Stomach (tissue), 9 donors: ENCODE measurements around the gene GRIN2B. TPM values are rescaled to one million over a fixed set of nuclear protein-coding genes. Genes with fewer than 3 reads are reported as not detected.

Experiments
- DNase-seq, 2 donors: peaks; one replicate each; pipeline versions ENCODE4 v3.0.0 to v3.0.0-alpha.2; 2013 to 2019
- H3K27ac ChIP-seq, 5 donors: fragments of 200-600 bp in 4 of 5; sonication (generic) in 4 of 5; one replicate each; pipeline ENCODE4 v1.5.1; 2013 to 2019; ENCODE audit warnings: mild to moderate bottlenecking in 1 of 5, moderate library complexity in 1 of 5
- H3K27me3 ChIP-seq, 3 donors: fragments of 200-600 bp; sonication (generic); one replicate each; pipeline ENCODE4 v1.5.1; 2017 to 2019; ENCODE audit warnings: mixed run types in 1 of 3
- H3K36me3 ChIP-seq, 4 donors: fragments of 200-600 bp; sonication (generic); 1 replicate in 3 of 4; 2 replicates in 1 of 4; pipeline ENCODE4 v1.5.1; 2016 to 2019
- H3K4me1 ChIP-seq, 4 donors: fragments of 200-600 bp; sonication (generic); one replicate each; pipeline ENCODE4 v1.5.1; 2016 to 2019
- H3K4me3 ChIP-seq, 4 donors: fragments of 200-600 bp; sonication (generic) in 3 of 4; one replicate each; pipeline ENCODE4 v1.5.1; 2016 to 2019; ENCODE audit warnings: mild to moderate bottlenecking in 1 of 4
- H3K9me3 ChIP-seq, 4 donors: fragments of 200-600 bp; sonication (generic); one replicate each; pipeline ENCODE4 v1.5.1; 2016 to 2019
- EP300 ChIP-seq: sonication (generic); formaldehyde crosslinking; IDR thresholded peaks from one replicate; pipeline ENCODE4 v1.6.1; 2017; ENCODE audit warnings: antibody characterized with exemption
- POLR2A ChIP-seq, 4 donors: fragments of 450-650 bp; IDR thresholded peaks; one replicate each; pipeline ENCODE4 v1.6.1; 2016; ENCODE audit warnings: antibody characterized with exemption in 4 of 4, control low read depth in 2 of 4, mild to moderate bottlenecking in 1 of 4, moderate library complexity in 1 of 4
- POLR2AphosphoS5 ChIP-seq, 3 donors: sonication (generic); formaldehyde crosslinking; IDR thresholded peaks; one replicate each; pipeline ENCODE4 v1.6.1; 2016; ENCODE audit warnings: antibody characterized with exemption in 3 of 3
- WGBS, 5 donors: extraction: QIAGEN DNeasy Blood & Tissue Kit in 3 of 5; methylation state at CpG; one replicate each; pipeline versions ENCODE4 v1.1.5 to v1.1.7; 2013 to 2018; 5-methylcytosine and 5-hydroxymethylcytosine counted together
- intact Hi-C: fragments of 100-400 bp; cut with DNase I; formaldehyde crosslinking; loops from one replicate; pipeline ENCODE4 v1.15.1; 2023; ENCODE audit warnings: low total_unique reads
- polyA plus RNA-seq, 3 donors: library from polyadenylated mRNA; stranded (reverse); fragments of 200-250 nt; gene quantifications; one replicate each; pipeline ENCODE4 v1.2.3, GENCODE V29; 2013
- total RNA-seq, 5 donors: library from RNA; depleted of rRNA; stranded (reverse); fragments of >200 nt; gene quantifications; one replicate each; pipeline versions ENCODE4 v1.1.0 to v1.2.3, GENCODE V29; 2014 to 2016
- TF ChIP-seq, protein P1 (sequence below), 7 experiments: fragments of 450-650 bp in 4 of 7; fragments of 200-600 bp in 3 of 7; sonication (generic) in 3 of 7; IDR thresholded peaks; one replicate each; pipeline ENCODE4 v1.5.1; 2016 to 2019; ENCODE audit warnings: antibody characterized with exemption in 7 of 7, control low read depth in 2 of 7, mild to moderate bottlenecking in 1 of 7
- donor health status: healthy with polysubstance abuse.
- donor health status: Bipolar disorder and iron deficiency.
- donor health status: healthy.

GRIN2B gene
- total and polyA plus RNA-seq, 8 donors, result under 0.01 to 0.55 (median 0.23) TPM; not detected in 4

DNA sequence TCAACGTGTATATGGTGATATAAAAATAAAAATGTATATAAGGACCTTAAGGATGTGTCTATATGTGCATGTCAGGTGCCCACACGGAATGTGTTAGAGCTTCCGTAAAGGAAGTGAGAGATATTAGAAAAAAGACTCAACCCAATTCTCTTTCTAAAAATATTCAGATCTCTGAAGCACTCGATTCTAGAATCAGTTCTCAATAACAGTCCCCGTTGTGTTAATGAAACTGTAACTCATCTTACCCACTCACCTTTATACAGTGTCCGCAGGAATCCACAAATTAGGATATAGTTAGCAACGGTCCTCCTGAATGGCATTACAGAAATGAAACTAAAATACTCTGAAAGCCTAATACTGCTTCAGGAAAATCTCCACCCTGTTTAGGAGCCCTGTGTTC, 29.3 kb downstream of the GRIN2B start:
- 75 to 89% (median 84%) methylated on average over 7 of the region's 7 CpGs for WGBS, 5 donors
- no peak for DNase-seq
- no peaks in the 10 kb centered on the region for H3K27me3 ChIP-seq
- TF ChIP-seq, protein P1, sequence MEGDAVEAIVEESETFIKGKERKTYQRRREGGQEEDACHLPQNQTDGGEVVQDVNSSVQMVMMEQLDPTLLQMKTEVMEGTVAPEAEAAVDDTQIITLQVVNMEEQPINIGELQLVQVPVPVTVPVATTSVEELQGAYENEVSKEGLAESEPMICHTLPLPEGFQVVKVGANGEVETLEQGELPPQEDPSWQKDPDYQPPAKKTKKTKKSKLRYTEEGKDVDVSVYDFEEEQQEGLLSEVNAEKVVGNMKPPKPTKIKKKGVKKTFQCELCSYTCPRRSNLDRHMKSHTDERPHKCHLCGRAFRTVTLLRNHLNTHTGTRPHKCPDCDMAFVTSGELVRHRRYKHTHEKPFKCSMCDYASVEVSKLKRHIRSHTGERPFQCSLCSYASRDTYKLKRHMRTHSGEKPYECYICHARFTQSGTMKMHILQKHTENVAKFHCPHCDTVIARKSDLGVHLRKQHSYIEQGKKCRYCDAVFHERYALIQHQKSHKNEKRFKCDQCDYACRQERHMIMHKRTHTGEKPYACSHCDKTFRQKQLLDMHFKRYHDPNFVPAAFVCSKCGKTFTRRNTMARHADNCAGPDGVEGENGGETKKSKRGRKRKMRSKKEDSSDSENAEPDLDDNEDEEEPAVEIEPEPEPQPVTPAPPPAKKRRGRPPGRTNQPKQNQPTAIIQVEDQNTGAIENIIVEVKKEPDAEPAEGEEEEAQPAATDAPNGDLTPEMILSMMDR (IDR thresholded peaks at IDR 0.05), result no peak
- no peak for TF ChIP-seq EP300
- H3K36me3 ChIP-seq, result no peaks in the 10 kb centered on the region
- no peaks in the 10 kb centered on the region for H3K4me1 ChIP-seq
- no peak overlapping the region for H3K4me3 ChIP-seq
- intact Hi-C loops, result no loop called here
- no peak overlapping the region for H3K27ac ChIP-seq
- H3K9me3 ChIP-seq, result no peaks in the 10 kb centered on the region

- Histone ChIP-seq H3K9me3 (no peaks in the 10 kb centered on the region), H3K36me3 (no peaks in the 10 kb centered on the region), H3K4me1 (no peaks in the 10 kb centered on the region), H3K4me3 (no peak overlapping the region), H3K27me3 (no peaks in the 10 kb centered on the region), H3K27ac (no peak overlapping the region)
- no peak for DNase-seq
- intact Hi-C loops, result no loop called here
- TF ChIP-seq, protein P1 (IDR thresholded peaks at IDR 0.05), result no peak
- TF ChIP-seq EP300 (no peak), POLR2A (IDR thresholded peaks at IDR 0.05) (no peak), POLR2AphosphoS5 (IDR thresholded peaks at IDR 0.05) (no peak)
- 38 to 63% (median 46%) methylated on average over 1 of the region's 1 CpG for WGBS, 5 donors
Measured at GRCh38 chr12:13950502-13950901, 30.9 kb downstream of the GRIN2B start.

DNA sequence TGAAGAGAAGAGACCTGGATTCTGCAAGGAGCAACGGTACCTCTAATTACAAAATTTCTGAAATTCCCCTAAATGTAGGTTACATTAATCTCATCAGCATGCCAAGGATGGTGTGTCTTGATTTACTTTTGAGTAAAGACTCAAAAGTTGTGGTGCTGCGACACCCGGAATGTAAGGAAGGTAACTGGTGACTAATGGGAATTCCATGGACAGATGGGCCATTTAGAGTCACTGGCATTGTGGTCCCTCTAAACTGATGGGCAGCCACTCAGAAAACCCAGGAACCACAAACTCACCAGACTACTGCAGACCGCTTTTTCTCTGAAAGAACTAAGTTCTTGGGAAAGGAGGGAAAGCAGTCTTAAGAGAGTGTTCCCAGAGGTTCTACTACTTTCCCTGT, 32.8 kb downstream of the GRIN2B start:
- intact Hi-C loops, result no loop called here
- Histone ChIP-seq H3K36me3 (no peaks in the 10 kb centered on the region), H3K27ac (no peak overlapping the region), H3K4me3 (no peak overlapping the region), H3K27me3 (no peaks in the 10 kb centered on the region), H3K4me1 (no peaks in the 10 kb centered on the region), H3K9me3 (no peaks in the 10 kb centered on the region)
- no peak for TF ChIP-seq POLR2AphosphoS5 (IDR thresholded peaks at IDR 0.05)
- TF ChIP-seq EP300, result no peak
- TF ChIP-seq POLR2A (IDR thresholded peaks at IDR 0.05), result no peak
- TF ChIP-seq, protein P1 (IDR thresholded peaks at IDR 0.05), result no peak
- WGBS, 5 donors, result 89 to 93% (median 93%) methylated on average over 4 of the region's 4 CpGs
- DNase-seq, result no peak

GRCh38 chr12:13947276-13947946, 34.0 kb downstream of the GRIN2B start:
- no peak overlapping the region for H3K4me3 ChIP-seq
- no peak overlapping the region for H3K27ac ChIP-seq
- no peaks in the 10 kb centered on the region for H3K36me3 ChIP-seq
- intact Hi-C loops, result no loop called here
- 76 to 91% (median 80%) methylated on average over 6 of the region's 6 CpGs for WGBS, 5 donors
- peaks cover 0 to 3% (median 0%) of the 10 kb centered on the region in 3 donors for H3K27me3 ChIP-seq
- H3K4me1 ChIP-seq, result no peaks in the 10 kb centered on the region
- no peak for TF ChIP-seq POLR2AphosphoS5 (IDR thresholded peaks at IDR 0.05)
- no peak for TF ChIP-seq EP300
- TF ChIP-seq, protein P1 (IDR thresholded peaks at IDR 0.05), result no peak
- no peaks in the 10 kb centered on the region for H3K9me3 ChIP-seq
- DNase-seq, result no peak
